HG02870 (cell line): ENCODE data around the gene OTUD3.

ENCODE experiments used
- ATAC-seq: cut with Tn5 transposase; IDR thresholded peaks from one replicate; pipeline ENCODE4 v1.9.1; 2021; ENCODE audit warnings: mild to moderate bottlenecking, moderate library complexity; ENCODE audit not compliant: unreplicated experiment

The OTUD3 gene

DNA sequence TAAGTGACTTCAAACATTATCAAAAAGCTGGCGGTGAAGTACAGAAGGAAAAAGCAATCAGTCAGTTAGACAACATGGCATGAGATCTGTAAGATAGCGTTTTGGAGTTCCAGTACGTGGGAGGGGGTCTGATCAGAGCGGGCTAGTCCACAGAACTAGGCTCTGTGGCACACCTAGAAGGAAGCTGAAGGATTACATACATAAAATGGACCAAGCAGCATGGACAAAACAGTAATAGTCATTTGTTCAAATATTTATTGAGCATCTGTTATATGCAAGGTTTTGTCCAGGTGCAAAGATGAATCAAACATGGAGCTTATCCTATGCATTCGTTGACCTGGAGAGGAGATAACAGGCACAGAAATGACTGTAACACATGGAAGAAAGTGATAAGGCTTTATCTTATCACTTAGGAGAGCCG is 64.1 kb downstream of the OTUD3 start:
- ATAC-seq = no peak

DNA sequence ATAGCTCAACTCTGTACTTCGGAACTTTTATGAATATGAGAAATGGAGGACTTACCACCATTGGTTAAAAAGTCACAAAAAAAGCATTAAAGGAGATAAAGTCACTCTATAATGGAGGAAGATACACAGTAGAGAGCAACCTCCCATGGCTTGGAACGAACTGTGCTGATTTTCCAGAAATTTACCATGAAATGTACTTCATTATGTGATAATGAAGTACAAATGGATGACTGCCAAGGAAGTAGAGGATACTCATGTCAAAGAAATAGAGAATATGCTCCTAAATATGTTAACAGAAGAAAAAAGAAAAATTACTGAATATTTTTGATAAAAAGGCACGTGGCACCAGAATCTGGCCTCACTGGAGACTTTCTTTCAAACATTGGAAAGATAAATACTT is 64.8 kb downstream of the OTUD3 start:
- ATAC-seq = no peak

DNA sequence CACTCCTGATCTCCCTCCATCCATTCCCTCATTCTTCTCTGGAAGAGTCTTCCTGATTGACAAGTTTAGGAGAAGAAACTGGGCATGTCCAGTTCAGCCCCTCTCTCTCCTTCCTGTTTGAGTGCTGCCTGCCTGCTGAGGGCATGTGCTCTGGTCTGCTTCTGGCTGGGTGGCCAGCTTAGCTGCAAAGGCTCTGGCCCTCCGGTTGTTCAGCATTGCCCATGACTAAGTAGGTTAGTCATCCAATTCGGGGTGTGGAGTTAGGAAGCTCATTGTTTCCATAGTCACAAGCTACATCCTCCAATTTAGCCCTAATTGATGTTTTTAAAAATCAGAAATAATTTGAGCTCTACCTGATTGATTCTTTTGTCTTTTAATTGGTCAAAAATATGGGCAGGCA is 66.8 kb downstream of the OTUD3 start:
- no peak for ATAC-seq

DNA sequence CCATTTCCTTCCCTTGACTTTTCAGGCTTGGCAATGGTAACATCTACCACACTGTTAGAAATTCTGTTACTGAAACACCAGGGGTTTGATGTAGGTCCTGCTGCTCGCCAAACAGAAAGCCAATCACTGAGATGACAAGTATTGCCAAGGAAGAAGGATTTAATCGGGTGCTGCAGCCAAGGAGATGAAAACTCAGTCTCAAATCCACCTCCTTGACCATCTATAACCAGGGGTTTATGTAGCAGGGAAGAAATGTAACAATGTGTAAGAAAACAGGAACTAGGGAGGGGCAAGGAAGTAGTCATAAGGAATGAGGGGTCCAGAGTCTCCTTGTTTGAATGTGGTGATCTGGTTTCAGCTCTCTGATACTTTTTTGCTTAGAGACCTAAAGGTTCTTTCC is 71.9 kb downstream of the OTUD3 start:
- ATAC-seq = no peak

DNA sequence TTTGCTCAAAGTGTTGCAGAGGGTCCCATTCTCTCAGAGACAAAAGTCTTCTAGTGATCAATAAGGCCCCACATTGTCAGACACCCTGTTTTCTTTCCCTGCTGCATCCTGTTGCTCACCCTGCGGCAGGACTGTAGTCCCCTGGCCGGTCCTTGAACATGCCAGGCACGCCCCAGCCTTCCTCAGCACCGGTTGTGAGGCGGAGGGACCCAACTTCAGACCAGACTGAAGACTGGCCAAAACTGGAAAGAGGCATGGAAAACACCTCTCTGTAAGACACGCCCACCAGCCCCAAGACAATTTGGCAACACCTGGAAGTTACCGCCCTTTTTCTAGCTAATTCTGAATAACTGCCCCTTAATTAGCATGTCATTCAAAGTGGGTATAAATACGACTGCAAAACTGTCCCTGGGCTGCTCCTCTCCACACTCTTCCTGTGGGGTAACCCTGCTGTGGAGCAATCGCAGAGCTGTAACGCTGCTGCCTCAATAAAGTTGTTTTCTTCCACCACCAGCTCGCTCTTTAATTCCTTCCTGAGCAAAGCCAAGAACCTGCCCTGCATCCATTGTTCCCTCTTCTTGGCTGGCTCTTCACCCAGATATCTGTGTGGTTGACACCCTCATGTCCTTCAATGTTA is 73.5 kb downstream of the OTUD3 start:
- no peak for ATAC-seq

DNA sequence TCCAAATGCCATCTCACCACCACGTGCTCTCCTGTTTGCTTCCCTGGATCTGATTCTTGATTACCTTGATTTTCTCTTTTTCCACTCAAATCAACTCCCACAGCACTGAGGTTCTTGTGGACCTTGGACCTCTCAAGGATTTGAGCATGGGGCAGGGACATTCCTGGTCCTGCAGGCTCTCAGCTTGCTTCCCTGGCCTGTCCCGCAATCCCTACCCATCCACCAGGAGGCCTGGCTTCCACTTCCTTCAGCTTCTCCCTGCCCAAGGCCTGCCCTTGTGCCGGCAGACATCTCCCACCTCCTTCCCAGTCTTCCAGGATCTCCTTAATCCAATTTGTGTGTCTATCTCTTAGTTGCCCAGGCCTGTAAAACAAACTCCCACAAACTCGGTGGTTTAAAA is 75.6 kb downstream of the OTUD3 start:
- no peak for ATAC-seq

DNA sequence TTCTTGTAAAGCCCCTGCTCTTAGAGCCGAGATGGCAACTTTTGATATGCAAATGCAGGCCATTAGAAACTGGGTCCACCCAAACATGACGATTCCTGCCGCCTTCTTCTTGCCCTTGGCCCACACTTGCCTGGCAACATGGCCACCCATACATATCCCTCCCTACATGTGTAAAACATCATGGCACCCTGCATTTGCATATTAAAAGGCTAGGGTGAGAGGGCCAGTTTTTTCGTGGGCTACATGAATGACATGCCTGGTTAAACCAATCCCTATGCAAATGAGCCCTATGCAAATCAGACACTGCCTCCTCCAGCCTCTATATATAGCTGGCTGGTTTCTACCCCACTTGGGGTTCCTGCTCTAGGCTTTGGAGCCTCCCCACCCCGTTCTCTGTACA is 78.4 kb downstream of the OTUD3 start:
- ATAC-seq = no peak
